HG02642 (cell line): ENCODE data around the gene RIN2.
"Not testable (repeated sequence)": the region's sequence is repeated elsewhere in the genome, so short reads cannot be mapped to it uniquely, and the experiment has no call there.

Experiments used
- ATAC-seq: cut with Tn5 transposase; IDR thresholded peaks from one replicate; pipeline ENCODE4 v1.9.1; 2021; ENCODE audit warnings: mild to moderate bottlenecking; ENCODE audit not compliant: unreplicated experiment, poor library complexity

Gene RIN2

GRCh38 chr20:19785173-19785982, 27.3 kb downstream of the RIN2 start:
- ATAC-seq, result no peak

- ATAC-seq, result no peak
These were observed 27.9 kb downstream of the RIN2 start for GRCh38 chr20:19785983-19786285.

- ATAC-seq, result no peak
These were observed 28.3 kb downstream of the RIN2 start for GRCh38 chr20:19786311-19786710.

- no peak for ATAC-seq
These were observed 29.3 kb downstream of the RIN2 start for GRCh38 chr20:19787366-19787765.

DNA sequence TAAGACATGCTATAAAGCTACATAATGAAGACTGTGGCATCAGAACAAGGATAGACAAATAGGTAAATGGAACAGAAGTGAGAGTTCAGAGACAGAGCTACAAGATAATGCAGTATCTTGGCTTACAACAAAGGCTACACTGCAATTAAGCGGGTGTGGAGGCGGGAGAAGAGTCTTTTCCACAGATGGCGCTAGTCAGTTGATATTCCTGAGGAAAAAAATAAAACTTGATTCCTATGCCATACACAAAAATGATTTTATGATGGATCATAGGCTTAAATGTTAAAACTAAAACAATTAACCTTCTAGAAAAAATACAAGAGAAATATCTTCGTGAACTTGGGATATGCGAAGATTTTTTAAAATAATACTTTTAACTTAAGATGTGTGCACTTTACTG, 31.0 kb downstream of the RIN2 start:
- ATAC-seq, result no peak

GRCh38 chr20:19789446-19789845, 31.4 kb downstream of the RIN2 start:
- ATAC-seq, result no peak

DNA sequence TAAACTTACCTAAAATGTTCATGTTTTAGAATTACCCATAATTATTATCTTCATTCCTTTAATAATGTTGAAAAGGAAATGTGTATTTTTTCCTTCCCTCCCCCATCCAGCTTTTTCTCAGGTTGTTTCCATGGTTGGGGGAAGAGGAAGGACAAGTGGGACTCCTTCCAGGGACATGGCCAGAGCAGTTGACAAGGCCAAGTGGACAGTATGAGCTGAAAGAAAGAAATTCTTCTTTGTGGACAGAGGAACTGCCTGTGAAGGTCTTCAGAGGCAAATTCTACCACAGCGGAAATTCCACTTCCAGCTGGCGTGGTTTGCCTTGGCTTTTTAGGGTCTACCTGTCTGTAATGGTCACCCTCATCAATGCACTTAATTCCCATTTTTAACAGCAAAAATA, 33.8 kb downstream of the RIN2 start:
- ATAC-seq, result no peak

GRCh38 chr20:19793716-19794115, 35.7 kb downstream of the RIN2 start:
- no peak for ATAC-seq

GRCh38 chr20:19794941-19795340, 36.9 kb downstream of the RIN2 start:
- no peak for ATAC-seq

- no peak for ATAC-seq
These were observed 41.3 kb downstream of the RIN2 start for GRCh38 chr20:19799325-19799724.

GRCh38 chr20:19802099-19802491, 44.0 kb downstream of the RIN2 start:
- no peak for ATAC-seq

DNA sequence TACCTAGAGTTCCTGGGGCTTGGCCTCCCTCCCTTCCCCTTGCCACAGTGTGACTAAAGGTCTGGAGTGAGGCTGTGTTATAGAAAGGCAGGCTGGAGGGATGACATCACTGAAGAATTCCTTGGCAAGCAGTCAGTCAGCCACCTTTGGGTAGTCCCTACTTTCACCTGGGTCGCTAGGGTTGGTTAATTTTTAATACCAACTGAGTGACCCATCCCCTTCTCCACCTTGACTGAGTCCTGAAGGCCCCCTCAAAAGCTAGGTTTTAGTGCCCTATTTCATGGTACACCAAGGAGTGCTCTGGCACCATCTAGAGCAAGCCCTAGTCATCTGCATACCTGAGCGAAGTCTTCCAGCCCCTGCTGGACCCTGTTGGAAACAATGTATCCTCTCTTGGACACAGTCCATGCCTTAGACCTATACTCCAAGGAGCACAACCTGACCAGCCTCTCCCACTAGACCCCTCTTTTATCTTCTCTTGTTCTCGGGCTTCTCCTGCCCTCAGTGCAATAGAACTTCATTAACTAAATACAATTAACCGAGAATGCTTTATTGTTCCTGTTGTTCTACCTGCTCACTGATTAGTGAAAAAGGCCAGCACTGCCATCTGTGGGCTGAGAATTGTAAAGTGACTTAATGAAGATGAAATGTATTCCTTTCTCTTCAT, 44.6 kb downstream of the RIN2 start:
- no peak for ATAC-seq

GRCh38 chr20:19806276-19806675, 48.2 kb downstream of the RIN2 start:
- not testable (repeated sequence) for ATAC-seq

- no peak for ATAC-seq
These were observed 48.7 kb downstream of the RIN2 start for GRCh38 chr20:19806806-19807190.

- ATAC-seq, result no peak
These were observed 49.3 kb downstream of the RIN2 start for GRCh38 chr20:19807191-19807945.
